ENCODE measurements around the gene AUTS2.

The AUTS2 gene

DNA sequence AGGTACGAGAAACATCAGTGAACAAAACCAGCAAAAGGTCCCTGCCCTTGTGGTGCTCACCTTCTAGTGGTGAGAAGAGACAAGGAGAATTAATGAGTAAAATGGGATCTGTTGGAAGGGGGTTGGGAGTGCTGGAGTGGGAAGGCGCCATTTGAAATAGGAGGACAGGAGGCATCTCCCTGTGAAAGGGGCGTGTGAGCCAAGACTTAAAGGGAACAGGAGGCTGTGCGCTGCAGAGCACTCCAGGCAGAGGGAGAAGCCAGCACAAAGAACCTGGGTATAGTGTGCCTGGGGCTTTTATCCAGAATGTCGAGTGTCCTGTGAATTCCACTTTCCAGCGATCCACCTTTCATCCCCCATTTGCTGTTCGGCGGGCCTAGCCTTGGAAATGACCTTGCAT, 1035.8 kb downstream of the AUTS2 start:
- DNase-seq (ENCODE audit: low read depth) = no peak
- H3K4me3 ChIP-seq (ENCODE audit: low read length) = no peak overlapping the region

DNA sequence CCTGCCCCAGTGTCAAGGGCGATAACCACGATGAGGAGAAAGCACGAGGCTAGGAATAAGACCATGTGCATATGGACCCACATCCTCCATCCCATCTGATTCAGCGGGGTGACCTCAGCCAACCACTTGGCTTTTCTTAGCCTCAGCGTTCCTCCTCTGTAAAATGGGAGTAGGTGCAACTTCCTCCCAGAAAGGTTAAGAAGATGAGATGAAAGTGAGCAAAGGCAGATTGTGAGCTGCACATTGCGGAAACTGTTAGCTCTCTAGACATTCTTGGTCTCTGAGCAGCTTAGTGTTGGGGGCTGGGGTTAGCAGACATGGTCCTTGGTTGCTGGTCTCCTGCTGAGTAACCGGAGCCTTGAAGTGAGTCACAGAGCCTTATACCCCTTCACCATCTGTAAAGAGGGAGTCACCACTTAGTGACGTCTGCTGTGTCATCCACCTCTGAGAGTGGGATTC, 1036.4 kb downstream of the AUTS2 start:
- no peak overlapping the region for H3K4me3 ChIP-seq (ENCODE audit: low read length)
- TF ChIP-seq, protein P1, sequence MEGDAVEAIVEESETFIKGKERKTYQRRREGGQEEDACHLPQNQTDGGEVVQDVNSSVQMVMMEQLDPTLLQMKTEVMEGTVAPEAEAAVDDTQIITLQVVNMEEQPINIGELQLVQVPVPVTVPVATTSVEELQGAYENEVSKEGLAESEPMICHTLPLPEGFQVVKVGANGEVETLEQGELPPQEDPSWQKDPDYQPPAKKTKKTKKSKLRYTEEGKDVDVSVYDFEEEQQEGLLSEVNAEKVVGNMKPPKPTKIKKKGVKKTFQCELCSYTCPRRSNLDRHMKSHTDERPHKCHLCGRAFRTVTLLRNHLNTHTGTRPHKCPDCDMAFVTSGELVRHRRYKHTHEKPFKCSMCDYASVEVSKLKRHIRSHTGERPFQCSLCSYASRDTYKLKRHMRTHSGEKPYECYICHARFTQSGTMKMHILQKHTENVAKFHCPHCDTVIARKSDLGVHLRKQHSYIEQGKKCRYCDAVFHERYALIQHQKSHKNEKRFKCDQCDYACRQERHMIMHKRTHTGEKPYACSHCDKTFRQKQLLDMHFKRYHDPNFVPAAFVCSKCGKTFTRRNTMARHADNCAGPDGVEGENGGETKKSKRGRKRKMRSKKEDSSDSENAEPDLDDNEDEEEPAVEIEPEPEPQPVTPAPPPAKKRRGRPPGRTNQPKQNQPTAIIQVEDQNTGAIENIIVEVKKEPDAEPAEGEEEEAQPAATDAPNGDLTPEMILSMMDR (conservative IDR thresholded peaks at IDR 0.05; ENCODE audit: low read depth, low read length) = no peak
- DNase-seq (ENCODE audit: low read depth) = no peak

More for the DNA sequence above, 1035.8 kb downstream of the AUTS2 start:
- TF ChIP-seq, protein P1 (conservative IDR thresholded peaks at IDR 0.05; ENCODE audit: low read depth, low read length) = no peak

DNA sequence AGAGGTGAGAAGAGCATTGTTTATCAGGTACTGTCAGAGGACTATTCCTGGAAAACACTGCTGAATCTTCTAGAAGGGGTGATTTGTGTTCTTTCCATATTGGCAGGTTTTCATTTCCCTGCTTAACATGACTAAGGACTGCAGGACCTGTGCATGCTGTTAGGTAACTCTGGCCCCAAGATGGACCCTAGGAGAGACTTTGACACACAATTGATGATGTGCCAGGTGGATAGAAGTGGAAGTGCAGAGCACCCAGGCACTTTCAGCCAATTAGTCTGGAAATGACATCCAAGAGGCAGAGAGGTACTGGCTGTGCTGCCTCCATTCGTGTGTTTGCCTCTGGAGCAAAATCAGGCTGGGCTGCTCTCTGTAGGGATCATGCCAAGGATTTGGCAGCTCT, 1037.4 kb downstream of the AUTS2 start:
- DNase-seq (ENCODE audit: low read depth) = no peak
- TF ChIP-seq, protein P1 (conservative IDR thresholded peaks at IDR 0.05; ENCODE audit: low read depth, low read length) = no peak
- H3K4me3 ChIP-seq (ENCODE audit: low read length) = no peak overlapping the region

DNA sequence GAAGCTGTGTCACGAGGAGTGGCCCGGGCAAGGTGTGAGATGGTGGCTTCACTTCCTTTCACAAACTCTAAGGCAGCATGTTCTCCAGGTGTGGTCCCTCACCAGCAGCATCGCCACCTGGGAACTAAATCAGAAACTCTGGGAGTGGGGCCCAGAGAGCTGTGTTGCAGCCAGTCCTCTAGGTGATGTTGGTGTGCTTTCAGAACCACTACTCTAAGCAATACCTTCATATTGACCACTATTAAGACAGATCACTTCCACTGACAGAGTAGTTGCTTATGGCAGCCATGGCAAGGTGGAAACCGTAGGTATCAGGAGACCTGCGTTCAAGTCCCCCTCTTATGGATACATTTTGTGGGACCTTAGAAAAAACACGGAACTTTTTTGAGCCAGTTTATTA, 1037.9 kb downstream of the AUTS2 start:
- no peak overlapping the region for H3K4me3 ChIP-seq (ENCODE audit: low read length)
- no peak for DNase-seq (ENCODE audit: low read depth)
- TF ChIP-seq, protein P1 (conservative IDR thresholded peaks at IDR 0.05; ENCODE audit: low read depth, low read length) = no peak

DNA sequence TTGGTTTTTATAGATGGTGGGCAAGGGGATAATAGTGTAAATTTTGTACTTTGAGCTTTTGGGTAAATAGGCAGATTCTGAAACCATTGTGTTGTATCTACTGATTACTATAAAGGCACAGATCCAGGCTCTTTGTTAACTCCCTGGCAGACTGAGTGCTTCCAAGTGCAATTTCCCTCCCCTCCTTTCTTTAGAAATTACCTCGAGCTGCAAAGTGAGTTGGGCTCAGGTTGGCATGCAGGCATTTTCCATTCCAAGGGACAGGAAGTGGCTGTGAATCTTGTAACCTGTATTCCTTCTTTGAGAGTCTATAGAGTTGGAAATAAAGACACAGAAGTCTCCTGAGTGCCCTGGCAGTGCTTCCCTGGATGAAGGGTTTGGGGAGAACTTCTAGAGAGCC, 1039.5 kb downstream of the AUTS2 start:
- no peak for DNase-seq (ENCODE audit: low read depth)
- TF ChIP-seq, protein P1 (conservative IDR thresholded peaks at IDR 0.05; ENCODE audit: low read depth, low read length) = no peak
- H3K4me3 ChIP-seq (ENCODE audit: low read length) = no peak overlapping the region

DNA sequence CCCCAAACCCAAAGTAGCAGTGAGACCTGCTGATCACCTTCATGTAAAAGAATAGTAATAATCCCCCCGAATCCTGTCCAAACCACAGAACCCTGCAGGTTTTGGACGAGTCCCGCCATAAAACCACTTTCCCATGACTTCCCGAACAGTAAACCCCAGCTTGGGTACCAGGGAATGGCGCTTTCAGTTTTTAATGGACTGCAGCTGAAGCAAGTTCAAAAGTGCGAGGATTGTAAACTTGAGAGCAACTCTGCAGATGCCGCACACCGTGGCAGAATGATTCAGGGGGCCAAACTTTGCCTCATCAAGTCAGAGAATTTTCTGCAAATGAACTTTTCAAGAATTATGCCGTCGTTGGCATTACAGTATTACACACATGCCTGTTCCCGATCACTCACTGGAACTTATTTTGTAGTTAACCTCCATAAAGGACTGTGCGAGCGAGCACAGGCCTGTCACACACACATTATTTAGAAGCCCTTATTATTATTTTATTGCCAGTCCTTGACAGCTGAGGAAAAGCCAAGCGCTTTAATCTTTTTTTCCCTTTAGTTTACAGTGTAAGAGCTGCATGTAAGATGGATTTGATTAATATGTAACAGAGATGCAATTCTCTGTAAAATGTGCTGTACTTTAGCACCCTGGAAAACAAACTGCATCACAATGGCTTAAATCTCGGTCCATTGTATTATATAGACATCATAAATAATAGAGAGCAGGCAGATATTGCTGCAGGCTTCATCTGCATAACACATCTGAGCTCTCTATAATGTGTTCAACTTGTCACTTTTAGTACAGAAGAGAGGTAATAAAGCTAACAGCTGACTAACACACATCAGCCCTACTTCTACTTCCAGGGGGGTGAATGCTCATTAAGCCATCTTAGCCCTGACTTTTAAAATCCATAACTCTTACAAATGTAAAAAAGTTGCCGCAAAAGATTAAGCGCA, 1040.2 kb downstream of the AUTS2 start:
- DNase-seq (ENCODE audit: low read depth) = no peak
- TF ChIP-seq, protein P1 (conservative IDR thresholded peaks at IDR 0.05; ENCODE audit: low read depth, low read length) = no peak
- no peak overlapping the region for H3K4me3 ChIP-seq (ENCODE audit: low read length)
